Astrocyte of the cerebellum (primary cell): ENCODE results near the gene BBS5.

ENCODE experiments used
- DNase-seq: peaks from one replicate; pipeline ENCODE4 v3.0.0-alpha.2; 2011; ENCODE audit warnings: low read depth
- H3K4me3 ChIP-seq: 2 replicates; pipeline ENCODE4 v1.5.1; 2011; ENCODE audit warnings: mild to moderate bottlenecking, low read depth, low read length, moderate library complexity
- in situ Hi-C: cut with HindIII; loops from 2 replicates; pipeline ENCODE4 v1.10.0; 2017; ENCODE audit warnings: low sequenced_read_pairs
- TF ChIP-seq, protein P1 (sequence below): IDR thresholded peaks from 2 replicates; pipeline ENCODE4 v1.5.1; 2012; ENCODE audit warnings: low read length, low read depth, moderate library complexity, mild to moderate bottlenecking; ENCODE audit errors: missing control alignments

The BBS5 gene

DNA sequence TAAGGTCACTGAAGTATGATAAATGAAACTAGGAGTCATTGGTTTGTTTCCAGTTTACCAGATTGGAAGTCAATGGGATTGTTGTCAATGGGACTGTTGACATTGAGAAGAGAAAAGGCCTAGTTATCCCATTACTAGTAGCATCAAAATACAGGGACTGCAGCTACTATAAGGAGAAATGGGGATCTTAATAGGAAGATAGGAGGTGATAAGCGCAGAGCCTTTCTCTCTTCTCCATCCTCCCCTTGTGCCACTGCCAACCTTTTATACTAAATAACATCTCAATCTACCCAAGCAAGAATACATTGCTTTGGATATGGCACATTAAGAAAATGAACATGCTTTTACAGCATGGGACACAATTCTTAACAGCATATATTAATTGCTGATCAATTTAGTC is 10.5 kb upstream of the BBS5 start:
- in situ Hi-C loops = no loop called here
- H3K4me3 ChIP-seq = no peak overlapping the region
- TF ChIP-seq, protein P1, sequence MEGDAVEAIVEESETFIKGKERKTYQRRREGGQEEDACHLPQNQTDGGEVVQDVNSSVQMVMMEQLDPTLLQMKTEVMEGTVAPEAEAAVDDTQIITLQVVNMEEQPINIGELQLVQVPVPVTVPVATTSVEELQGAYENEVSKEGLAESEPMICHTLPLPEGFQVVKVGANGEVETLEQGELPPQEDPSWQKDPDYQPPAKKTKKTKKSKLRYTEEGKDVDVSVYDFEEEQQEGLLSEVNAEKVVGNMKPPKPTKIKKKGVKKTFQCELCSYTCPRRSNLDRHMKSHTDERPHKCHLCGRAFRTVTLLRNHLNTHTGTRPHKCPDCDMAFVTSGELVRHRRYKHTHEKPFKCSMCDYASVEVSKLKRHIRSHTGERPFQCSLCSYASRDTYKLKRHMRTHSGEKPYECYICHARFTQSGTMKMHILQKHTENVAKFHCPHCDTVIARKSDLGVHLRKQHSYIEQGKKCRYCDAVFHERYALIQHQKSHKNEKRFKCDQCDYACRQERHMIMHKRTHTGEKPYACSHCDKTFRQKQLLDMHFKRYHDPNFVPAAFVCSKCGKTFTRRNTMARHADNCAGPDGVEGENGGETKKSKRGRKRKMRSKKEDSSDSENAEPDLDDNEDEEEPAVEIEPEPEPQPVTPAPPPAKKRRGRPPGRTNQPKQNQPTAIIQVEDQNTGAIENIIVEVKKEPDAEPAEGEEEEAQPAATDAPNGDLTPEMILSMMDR = no peak
- DNase-seq = no peak

DNA sequence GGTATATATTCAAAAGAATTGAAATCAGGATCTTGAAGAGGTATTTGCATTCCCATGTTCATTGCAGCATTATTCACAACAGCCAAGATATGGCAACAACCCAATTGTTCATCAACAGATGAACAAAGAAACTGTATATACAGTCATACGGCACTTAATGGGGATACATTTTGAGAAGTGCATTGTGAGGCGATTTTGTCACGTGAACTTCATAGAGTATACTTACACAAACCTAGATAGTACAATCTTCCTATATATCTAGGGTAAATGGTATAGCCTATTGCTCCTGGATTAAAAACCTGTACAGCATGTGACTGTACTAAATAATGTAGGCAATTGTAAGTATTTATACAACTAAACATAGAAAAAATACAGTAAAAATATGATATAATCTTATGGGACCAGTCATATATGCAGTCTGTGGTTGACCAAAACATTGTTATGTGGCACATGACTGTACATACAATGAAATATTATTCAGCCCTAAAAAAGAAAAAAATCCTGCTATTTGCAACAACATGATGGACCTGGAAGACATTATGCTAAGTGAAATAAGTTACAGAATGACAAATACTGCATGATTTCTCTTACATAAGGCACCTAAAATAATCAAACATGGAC is 9.2 kb upstream of the BBS5 start:
- no peak overlapping the region for H3K4me3 ChIP-seq
- TF ChIP-seq, protein P1 = no peak
- DNase-seq = no peak
- in situ Hi-C loops = no loop called here

DNA sequence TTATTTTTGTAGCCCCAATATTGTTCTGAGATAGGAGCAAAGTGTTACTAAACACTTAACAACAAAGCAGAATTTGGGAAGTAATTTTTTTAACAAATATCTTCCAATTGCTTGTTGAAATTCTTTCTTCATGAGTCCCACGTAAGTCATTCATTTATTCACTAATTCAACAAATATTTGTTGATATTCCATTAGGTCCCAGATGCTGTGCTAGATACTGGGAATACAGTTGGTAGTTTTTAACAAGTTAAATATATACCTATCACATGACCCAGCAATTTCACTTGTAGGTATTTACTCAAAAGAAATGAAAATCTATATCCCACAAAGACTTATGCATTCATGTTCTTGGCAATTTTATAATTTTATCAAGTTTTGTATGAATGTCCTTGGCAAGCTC is 7.0 kb upstream of the BBS5 start:
- in situ Hi-C loops = no loop called here
- DNase-seq = no peak
- TF ChIP-seq, protein P1 = no peak
- no peak overlapping the region for H3K4me3 ChIP-seq

DNA sequence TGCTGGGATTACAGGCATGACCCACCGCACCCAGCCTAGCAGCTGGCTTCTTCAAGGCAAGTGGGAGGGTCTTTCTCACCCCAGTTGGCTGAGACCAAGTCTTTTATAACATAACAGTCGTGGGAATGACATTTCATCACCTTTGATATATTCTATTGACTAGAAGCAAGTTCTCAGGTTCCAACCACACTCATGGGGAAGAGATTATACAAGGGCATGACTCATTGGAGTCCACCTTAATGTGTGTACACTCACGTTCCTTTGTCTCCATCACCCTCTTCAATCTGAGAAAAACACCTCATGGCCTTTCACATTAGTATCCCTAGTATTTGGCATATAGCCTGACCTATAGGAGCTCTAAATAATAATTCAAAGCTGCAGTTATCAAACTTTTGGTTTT is 2.8 kb upstream of the BBS5 start:
- TF ChIP-seq, protein P1 = no peak
- DNase-seq = peak; percentile 31
- in situ Hi-C loops = no loop called here

DNA sequence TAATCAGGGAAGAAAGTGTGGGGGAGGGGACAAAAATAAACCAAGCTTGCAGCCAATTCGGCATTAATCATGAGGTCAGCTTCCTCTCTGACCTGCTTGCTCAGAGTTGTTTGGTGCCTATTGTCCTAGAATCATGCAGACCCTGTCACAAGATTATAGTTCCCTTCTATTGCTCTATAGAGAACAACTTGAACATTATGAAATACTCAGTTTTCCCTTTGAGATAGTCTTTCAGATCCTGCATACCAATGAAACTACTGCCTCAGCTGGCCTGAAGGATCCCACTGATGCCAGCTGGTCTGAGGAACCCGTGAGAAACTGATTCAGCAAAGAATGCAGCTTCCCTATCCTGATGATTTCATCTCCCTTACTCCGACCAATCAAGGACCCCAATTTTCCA is 955 bp upstream of the BBS5 start:
- no peak for DNase-seq
- no peak overlapping the region for H3K4me3 ChIP-seq
- TF ChIP-seq, protein P1 = no peak
- in situ Hi-C loops = no loop called here

More for the DNA sequence above, 2.8 kb upstream of the BBS5 start:
- H3K4me3 ChIP-seq = no peak overlapping the region

DNA sequence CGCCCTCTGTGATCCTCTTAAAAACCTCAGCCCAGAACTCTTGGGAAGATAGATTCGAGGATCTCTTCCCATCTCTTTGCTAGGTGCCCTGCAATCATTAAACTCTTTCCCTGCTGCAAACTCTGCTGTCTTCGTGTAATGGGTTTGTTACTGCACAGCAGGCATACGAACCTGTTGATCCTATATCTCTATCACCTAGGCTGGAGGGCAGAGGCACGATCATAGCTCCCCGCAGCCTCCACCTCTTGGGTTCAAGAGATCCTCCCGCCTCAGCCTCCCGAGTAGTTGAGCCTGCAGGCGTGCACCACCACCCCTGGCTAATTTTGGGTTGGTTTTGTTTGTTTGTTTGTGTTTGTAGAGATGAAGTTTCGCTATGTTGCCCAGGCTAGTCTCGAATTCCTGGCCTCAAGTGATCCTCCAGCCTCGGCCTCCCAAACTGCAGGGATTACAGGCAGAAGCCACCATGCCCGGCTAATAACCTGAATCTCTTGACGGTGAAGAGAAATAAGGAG is 493 bp upstream of the BBS5 start:
- DNase-seq = no peak
- peak overlapping the region; percentile 62 for H3K4me3 ChIP-seq
- in situ Hi-C loops = no loop called here
- TF ChIP-seq, protein P1 = no peak

DNA sequence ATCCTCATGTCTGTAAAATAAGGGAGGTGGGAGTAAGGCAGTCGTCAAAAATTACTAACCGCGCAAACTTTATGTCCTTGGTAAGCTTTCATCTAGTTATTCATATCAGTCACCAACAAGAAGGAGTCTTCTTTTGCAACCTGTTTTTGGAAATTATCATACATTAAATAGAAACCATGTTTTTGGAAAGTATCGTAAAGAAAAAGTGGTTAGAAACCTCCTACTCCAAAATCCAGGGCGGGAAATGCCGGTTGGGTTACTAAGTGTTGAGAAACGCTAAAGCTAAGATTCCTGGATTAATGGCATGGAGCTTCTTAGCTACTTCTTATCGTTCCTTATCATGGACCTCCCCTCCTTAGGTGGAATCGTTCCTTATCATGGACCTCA is 778 bp downstream of the BBS5 start:
- in situ Hi-C loops = no loop called here
- H3K4me3 ChIP-seq = peak overlapping the region; percentile 62
- TF ChIP-seq, protein P1 = no peak
- DNase-seq = no peak
